Measurements from ENCODE around the gene KAT14. TPM values are rescaled to one million over a fixed set of nuclear protein-coding genes. Genes with fewer than 3 reads are reported as not detected.

Gene KAT14
- total RNA-seq, 1 experiment from 2014 or later, result 24.1 TPM

GRCh38 chr20:18144541-18145099 is 7.0 kb downstream of the KAT14 start:
- ATAC-seq (peak; percentile 46; the same call in 1 of the 2 replicates), DNase-seq (ENCODE audit: low spot score) (no peak)
- TF ChIP-seq USF1 (CRISPR knock-in tag; IDR thresholded peaks at IDR 0.05) (no peak), ATF6 (CRISPR knock-in tag; IDR thresholded peaks at IDR 0.05) (no peak), JUN (CRISPR knock-in tag; IDR thresholded peaks at IDR 0.05) (no peak), ERG (CRISPR knock-in tag; IDR thresholded peaks at IDR 0.05) (no peak), STAT6 (CRISPR knock-in tag; conservative IDR thresholded peaks at IDR 0.05; ENCODE audit: low read depth) (no peak)
- Mint-ChIP-seq H3K36me3 (peaks cover 21% of the 10 kb centered on the region), H3K4me1 (peaks cover 3% of the 10 kb centered on the region), H3K27ac (peak overlapping the region; percentile 24; the same call in 1 of the 2 replicates), H3K4me3 (no peak overlapping the region), H3K9me3 (no peaks in the 10 kb centered on the region), H3K27me3 (ENCODE audit: low read depth) (no peaks in the 10 kb centered on the region)
- ChIA-PET CTCF (interaction anchor here (1.0 kb wide), 1 partner anchor 114 kb away, joined by 3 read pairs; no protein-coding TSS in a partner anchor), POLR2A (no interaction called here)

- no peaks in the 10 kb centered on the region for H3K4me1 Mint-ChIP-seq
- H3K27ac Mint-ChIP-seq, result no peak overlapping the region
- ChIA-PET POLR2A (no interaction called here), CTCF (no interaction called here)
- TF ChIP-seq ZNF423 (CRISPR knock-in tag; IDR thresholded peaks at IDR 0.05) (no peak), AR (CRISPR knock-in tag; IDR thresholded peaks at IDR 0.05) (no peak), ERG (CRISPR knock-in tag; IDR thresholded peaks at IDR 0.05) (no peak), NFYB (CRISPR knock-in tag; conservative IDR thresholded peaks at IDR 0.05; ENCODE audit: low read depth) (no peak), KAT7 (CRISPR knock-in tag; IDR thresholded peaks at IDR 0.05; ENCODE audit: borderline replicate concordance) (no peak), ZNF263 (CRISPR knock-in tag; IDR thresholded peaks at IDR 0.05; ENCODE audit: low read depth) (no peak)
- peaks cover 15% of the 10 kb centered on the region for H3K36me3 Mint-ChIP-seq
- DNase-seq (ENCODE audit: low spot score) (no peak), ATAC-seq (no peak)
- H3K4me3 Mint-ChIP-seq, result no peak overlapping the region
- H3K9me3 Mint-ChIP-seq, result no peaks in the 10 kb centered on the region
- no peaks in the 10 kb centered on the region for H3K27me3 Mint-ChIP-seq (ENCODE audit: low read depth)
Observed at GRCh38 chr20:18154342-18154741, 16.7 kb downstream of the KAT14 start.
